ENCODE measurements around the gene IRAK2.

- TF ChIP-seq KDM1A (IDR thresholded peaks at IDR 0.05; ENCODE audit: borderline replicate concordance, low read length) (no peak), CHD2 (IDR thresholded peaks at IDR 0.05; ENCODE audit: low read length) (no peak), EZH2 (IDR thresholded peaks at IDR 0.05; ENCODE audit: low read depth, low read length, severe bottlenecking) (no peak), GABPA (IDR thresholded peaks at IDR 0.05; ENCODE audit: borderline replicate concordance, insufficient read depth, low read length) (no peak), RNF2 (IDR thresholded peaks at IDR 0.05; ENCODE audit: borderline replicate concordance, low read depth, low read length, missing control alignments, poor library complexity, severe bottlenecking) (no peak), JUND (IDR thresholded peaks at IDR 0.05; ENCODE audit: low read length) (no peak), CTCF (IDR thresholded peaks at IDR 0.05; ENCODE audit: control extremely low read depth in 1 of 3, insufficient read depth in 1 of 3, low read depth in 1 of 3, low read length in 3 of 3) (no peak), EP300 (IDR thresholded peaks at IDR 0.05; ENCODE audit: borderline replicate concordance in 1 of 2, low read depth in 2 of 2, low read length in 2 of 2) (no peak), HDAC6 (IDR thresholded peaks at IDR 0.05; ENCODE audit: low read depth, low read length) (no peak), RXRA (IDR thresholded peaks at IDR 0.05; ENCODE audit: insufficient read depth, low read depth, low read length) (no peak), ZNF274 (IDR thresholded peaks at IDR 0.05; ENCODE audit: borderline replicate concordance, extremely low read depth, low read length) (no peak)
These were observed 95.1 kb downstream of the IRAK2 start for GRCh38 chr3:10259798-10260197.

Data from H1 (cell line).